C4-2B (cell line): ENCODE data around the gene MAOA.

Experiments
- H3K27ac ChIP-seq: fragments of 450-650 bp; 2 replicates; pipeline ENCODE4 v1.5.1; 2017
- ZFX ChIP-seq: fragments of 450-650 bp; IDR thresholded peaks from 2 replicates; pipeline ENCODE4 v1.6.1; 2017
- TF ChIP-seq, protein P1 (sequence below): fragments of 450-650 bp; conservative IDR thresholded peaks from 2 replicates; pipeline ENCODE4 v1.5.1; 2017; ENCODE audit warnings: mild to moderate bottlenecking

Gene MAOA

DNA sequence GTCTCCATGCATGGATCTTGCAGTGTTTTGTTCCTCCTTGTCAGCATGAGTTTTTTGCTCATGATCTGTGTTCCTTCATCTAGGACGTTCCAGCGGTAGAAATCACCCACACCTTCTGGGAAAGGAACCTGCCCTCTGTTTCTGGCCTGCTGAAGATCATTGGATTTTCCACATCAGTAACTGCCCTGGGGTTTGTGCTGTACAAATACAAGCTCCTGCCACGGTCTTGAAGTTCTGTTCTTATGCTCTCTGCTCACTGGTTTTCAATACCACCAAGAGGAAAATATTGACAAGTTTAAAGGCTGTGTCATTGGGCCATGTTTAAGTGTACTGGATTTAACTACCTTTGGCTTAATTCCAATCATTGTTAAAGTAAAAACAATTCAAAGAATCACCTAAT, 88.2 kb downstream of the MAOA start:
- TF ChIP-seq ZFX: no peak
- TF ChIP-seq, protein P1, sequence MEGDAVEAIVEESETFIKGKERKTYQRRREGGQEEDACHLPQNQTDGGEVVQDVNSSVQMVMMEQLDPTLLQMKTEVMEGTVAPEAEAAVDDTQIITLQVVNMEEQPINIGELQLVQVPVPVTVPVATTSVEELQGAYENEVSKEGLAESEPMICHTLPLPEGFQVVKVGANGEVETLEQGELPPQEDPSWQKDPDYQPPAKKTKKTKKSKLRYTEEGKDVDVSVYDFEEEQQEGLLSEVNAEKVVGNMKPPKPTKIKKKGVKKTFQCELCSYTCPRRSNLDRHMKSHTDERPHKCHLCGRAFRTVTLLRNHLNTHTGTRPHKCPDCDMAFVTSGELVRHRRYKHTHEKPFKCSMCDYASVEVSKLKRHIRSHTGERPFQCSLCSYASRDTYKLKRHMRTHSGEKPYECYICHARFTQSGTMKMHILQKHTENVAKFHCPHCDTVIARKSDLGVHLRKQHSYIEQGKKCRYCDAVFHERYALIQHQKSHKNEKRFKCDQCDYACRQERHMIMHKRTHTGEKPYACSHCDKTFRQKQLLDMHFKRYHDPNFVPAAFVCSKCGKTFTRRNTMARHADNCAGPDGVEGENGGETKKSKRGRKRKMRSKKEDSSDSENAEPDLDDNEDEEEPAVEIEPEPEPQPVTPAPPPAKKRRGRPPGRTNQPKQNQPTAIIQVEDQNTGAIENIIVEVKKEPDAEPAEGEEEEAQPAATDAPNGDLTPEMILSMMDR: no peak
- H3K27ac ChIP-seq: no peak overlapping the region

DNA sequence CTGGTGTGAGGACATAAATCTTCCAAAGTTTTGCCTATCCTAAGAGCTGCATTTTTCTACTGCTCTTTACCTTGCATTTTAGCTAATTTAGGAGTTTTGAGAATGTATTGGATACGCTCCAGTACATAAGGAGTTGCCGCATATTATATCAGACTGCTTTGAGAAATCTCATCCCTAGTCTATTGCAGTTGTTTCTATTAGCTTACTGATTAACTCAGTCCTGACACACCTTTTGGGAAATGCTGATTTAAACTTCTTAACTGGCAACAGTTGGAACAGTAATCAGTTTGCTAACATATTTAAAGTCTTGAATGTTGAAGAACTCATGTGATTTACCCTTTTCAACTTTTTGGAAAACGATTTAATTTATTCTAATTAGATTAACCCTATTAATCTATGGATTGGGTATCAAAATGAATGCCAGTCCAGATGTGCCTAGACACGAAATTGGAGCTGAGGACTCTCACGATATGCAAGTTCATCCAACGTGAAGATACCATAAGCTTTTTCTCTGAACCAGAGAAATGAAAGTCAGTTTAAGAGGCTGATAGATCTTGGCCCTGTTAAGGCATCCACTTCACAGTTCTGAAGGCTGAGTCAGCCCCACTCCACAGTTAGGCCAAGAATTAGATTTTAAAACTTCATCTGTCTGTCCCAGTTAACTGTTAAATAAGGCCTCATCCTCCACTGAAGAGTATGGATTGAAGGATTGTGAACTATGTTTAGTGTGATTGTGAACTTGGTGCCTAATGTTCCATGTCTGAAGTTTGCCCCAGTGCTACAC, 90.0 kb downstream of the MAOA start:
- H3K27ac ChIP-seq: no peak overlapping the region
- TF ChIP-seq, protein P1: no peak
- TF ChIP-seq ZFX: no peak

- H3K27ac ChIP-seq: no peak overlapping the region
Observed at GRCh38 chrX:43747476-43747875, 91.4 kb downstream of the MAOA start.

DNA sequence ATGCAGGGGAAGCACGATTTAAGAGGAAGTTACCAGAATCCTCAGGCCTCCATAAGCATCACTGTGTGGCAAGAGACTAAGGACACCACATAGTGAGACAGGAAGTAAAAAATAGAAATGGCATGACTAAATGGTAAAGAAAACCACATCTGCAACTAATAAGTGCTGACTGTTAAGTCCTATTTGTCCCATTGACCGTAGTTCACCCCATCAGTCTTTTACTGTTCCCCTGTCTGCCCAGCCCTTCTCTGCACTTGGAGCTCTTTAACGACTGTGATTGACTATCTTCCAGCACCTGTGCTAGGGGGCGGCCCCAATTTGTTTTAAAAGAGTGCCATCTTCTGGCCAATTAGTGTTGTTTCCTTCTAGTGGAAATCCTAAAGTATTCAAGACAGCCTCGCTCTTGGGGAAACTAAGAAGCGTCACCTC, 94.2 kb downstream of the MAOA start:
- H3K27ac ChIP-seq: peak overlapping the region; percentile 23; the same call in 1 of the 2 replicates
- TF ChIP-seq, protein P1: peak; percentile 57
- TF ChIP-seq ZFX: no peak

More at GRCh38 chrX:43747476-43747875, 91.4 kb downstream of the MAOA start:
- TF ChIP-seq, protein P1: no peak
- TF ChIP-seq ZFX: no peak

DNA sequence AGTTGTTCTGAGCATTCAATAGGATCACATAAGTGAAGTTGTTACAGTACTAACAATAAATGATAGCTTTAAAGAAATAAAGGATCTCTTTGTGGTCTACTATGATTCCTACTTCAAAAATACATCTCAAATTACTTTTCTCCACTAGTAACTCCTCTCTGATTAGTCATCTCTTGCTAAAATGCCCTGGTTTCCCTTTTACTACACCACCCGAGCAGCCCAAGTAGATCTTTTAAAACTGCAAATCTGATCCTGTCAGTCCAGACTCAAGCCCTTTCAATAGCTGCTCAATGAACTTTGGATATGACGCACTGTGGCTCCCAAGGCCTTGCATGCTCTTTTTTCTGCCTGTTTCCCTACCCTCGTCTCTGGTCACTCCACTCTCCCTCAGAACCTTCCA, 97.5 kb downstream of the MAOA start:
- TF ChIP-seq, protein P1: no peak
- TF ChIP-seq ZFX: no peak
- H3K27ac ChIP-seq: no peak overlapping the region

GRCh38 chrX:43756076-43756475, 100.0 kb downstream of the MAOA start:
- no peak for TF ChIP-seq ZFX
- TF ChIP-seq, protein P1: no peak

DNA sequence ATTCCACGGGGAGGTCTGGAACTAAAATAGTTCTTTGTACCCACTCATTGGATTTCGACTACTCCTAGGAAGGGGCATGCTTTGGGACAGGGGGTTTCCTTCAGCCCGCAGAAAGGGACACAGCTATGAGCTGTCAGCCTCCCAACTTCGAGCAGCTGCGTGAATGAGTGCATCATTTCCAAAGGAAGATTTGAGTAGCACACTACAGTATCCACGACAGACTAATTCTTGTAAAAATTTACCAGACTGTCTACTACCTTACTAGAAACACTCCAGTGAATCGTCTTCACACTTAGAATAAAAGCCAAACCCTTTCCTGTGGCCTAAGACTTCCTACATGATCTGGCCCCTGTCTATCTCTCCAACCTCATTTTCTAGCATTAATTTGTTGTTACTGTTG, 101.9 kb downstream of the MAOA start:
- TF ChIP-seq, protein P1: no peak
- TF ChIP-seq ZFX: no peak
- H3K27ac ChIP-seq: no peak overlapping the region

More at GRCh38 chrX:43756076-43756475, 100.0 kb downstream of the MAOA start:
- no peak overlapping the region for H3K27ac ChIP-seq
